GM12891 (cell line): ENCODE measurements around the gene R3HDM2.

Source experiments
- POLR2A ChIP-seq: IDR thresholded peaks from 2 replicates; pipeline ENCODE4 v1.6.1; 2011; ENCODE audit warnings: low read depth, low read length, control low read depth
- POLR2AphosphoS5 ChIP-seq: IDR thresholded peaks from 2 replicates; pipeline ENCODE4 v1.6.1; 2011; ENCODE audit warnings: low read depth, low read length, control low read depth
- POU2F2 ChIP-seq: IDR thresholded peaks from 2 replicates; pipeline ENCODE4 v1.6.1; 2011; ENCODE audit warnings: low read depth, mild to moderate bottlenecking, control low read depth, low read length, moderate library complexity
- TAF1 ChIP-seq: IDR thresholded peaks from 2 replicates; pipeline ENCODE4 v1.6.1; 2011; ENCODE audit warnings: low read depth, low read length, control low read depth

GRCh38 chr12:57273516-57273915 lies 157.3 kb downstream of the R3HDM2 start:
- TF ChIP-seq POLR2AphosphoS5 (no peak), POLR2A (no peak), TAF1 (no peak), POU2F2 (no peak)
